GM21381 (cell line): ENCODE measurements around the gene TMOD3.
"Not testable (repeated sequence)": the region's sequence is repeated elsewhere in the genome, so short reads cannot be mapped to it uniquely, and the experiment has no call there.

Experiments
- ATAC-seq: cut with Tn5 transposase; IDR thresholded peaks from one replicate; pipeline ENCODE4 v1.9.1; 2021; ENCODE audit warnings: mild to moderate bottlenecking, moderate library complexity; ENCODE audit not compliant: unreplicated experiment

Gene TMOD3

GRCh38 chr15:51829376-51830275 lies at the start of gene TMOD3:
TMOD3 (plus strand) TSS chr15:51829653; CDS start chr15:51862885, 33,232 bp downstream.
- ATAC-seq, result peak; percentile 92

- no peak for ATAC-seq
These were observed 48.8 kb upstream of the TMOD3 start for GRCh38 chr15:51780636-51781035.

GRCh38 chr15:51781506-51781905 lies 47.9 kb upstream of the TMOD3 start:
- no peak for ATAC-seq

- no peak for ATAC-seq
These were observed 47.0 kb upstream of the TMOD3 start for GRCh38 chr15:51782357-51782896.

- ATAC-seq, result no peak
These were observed 45.5 kb upstream of the TMOD3 start for GRCh38 chr15:51783967-51784366.

DNA sequence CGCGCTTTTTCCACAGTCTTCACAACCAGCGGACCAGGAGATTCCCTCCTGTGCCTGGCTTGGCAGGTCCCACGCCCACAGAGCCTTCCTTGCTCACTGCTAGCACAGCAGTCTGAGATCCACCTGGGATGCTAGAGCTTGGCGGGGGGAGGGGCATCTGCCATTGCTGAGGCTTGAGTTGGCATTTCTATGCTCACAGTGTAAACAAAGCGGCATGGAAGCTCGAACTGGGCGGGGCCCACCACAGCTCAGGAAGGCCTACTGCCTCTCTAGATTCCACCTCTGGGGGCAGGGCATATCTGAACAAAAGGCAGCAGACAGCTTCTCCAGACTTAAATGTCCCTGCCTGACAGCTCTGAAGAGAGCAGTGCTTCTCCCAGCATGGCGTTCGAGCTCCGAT lies 42.3 kb upstream of the TMOD3 start:
- not testable (repeated sequence) for ATAC-seq

GRCh38 chr15:51792474-51792873 lies 37.0 kb upstream of the TMOD3 start:
- not testable (repeated sequence) for ATAC-seq

DNA sequence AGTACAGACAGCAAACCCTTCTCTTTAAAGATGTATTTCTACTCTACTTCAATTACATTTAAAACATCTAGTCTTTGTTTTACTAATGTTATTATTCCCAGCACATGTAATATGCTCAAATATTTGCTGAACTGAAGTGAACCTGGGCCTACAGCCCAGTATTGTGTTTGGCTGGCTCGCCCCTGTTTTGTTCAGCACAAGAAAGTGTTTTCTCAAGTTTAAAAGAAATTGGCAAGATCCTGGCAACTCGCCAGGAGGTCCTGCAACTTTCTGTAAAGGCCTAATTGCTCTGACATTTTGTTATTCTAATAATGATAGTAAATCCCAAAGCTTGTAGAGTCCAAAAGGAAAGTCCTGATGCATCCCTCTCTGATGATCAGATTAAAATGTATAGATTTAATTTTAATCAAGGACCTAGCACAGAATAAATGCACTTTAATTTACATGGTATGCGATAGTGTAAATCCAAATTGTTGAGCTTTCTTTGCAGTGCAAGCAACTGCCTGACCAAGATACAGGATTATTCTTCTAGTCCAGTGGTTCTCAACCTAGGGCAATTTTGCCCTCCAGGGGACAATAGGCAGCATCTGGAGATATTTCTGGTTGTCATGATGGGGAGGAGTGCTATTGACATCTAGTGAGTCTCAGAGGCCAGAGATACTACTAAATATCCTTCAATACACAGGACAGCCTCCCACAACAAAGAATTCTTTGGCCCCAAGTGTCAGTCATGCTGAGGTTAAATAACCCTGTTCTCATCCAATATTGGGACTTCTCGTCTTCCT lies 35.7 kb upstream of the TMOD3 start:
- ATAC-seq, result no peak

DNA sequence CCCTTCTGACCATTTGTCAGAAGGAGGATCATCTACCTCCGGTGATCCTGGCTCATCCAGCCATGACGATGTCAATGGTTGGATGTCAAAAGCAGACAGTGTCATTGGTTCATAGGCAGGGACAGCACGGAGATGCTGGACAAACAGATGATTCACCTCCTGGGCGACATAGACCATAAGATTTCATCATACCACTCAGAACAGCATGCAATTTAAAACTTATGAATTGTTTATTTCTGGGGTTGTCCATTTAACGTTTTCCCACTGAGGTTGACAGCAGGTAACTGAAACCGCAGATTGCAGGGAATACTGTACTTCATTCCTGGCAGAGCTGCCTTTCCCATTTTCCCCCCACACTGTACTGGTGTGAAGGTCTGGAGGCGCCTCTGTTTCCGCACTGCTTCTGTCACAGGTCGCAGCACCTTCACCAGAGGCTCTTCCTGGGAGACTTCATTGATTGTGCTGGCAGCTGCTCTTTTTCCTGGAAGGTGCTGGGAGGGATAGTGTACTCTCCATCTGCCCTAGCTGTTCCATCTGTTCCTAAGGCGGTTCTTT lies 32.5 kb upstream of the TMOD3 start:
- no peak for ATAC-seq

GRCh38 chr15:51798281-51798680 lies 31.2 kb upstream of the TMOD3 start:
- no peak for ATAC-seq

DNA sequence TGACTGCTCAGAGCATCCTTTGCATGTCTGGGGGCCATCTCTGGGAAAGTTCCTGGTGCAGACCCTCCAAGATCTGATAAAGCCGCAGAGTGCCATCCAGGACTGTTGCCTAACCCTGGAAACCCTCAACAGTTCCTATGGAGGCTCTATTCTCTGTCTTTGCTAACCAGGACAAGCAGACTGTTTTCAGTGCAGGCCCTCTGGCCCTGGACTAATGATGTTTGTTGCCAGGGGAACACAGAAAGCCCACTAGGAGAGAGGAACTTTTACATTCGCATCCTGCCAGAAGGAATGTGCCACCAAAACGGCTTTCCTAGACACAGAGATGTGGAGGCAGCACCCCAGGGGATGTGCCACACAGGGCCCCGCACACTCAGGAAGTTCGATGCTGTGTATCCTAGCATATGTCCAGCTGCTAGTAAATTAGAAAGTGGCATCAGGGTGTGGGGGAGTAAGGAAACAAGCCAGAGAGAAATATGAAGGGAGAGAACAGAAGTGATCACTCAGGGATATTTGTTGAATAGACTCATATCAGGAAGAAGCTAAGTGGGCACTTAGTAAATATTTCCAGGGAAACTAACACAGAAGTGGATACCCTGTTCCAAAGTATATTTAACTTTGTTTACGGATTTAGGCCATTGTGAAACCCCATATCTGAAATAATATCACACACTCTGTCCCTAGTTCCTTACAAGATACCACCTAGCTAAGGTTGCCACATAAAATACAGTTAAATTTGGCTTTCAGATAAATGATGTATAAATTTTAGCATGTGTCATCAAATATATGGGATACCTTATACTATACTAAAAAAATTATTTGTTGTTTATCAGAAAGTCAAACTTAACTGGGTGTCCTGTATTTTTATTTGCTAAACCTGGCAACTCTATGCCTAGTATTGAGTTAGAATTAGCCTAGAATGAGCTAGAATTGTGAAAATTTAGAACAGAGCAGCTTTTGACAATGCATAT lies 29.9 kb upstream of the TMOD3 start:
- no peak for ATAC-seq

DNA sequence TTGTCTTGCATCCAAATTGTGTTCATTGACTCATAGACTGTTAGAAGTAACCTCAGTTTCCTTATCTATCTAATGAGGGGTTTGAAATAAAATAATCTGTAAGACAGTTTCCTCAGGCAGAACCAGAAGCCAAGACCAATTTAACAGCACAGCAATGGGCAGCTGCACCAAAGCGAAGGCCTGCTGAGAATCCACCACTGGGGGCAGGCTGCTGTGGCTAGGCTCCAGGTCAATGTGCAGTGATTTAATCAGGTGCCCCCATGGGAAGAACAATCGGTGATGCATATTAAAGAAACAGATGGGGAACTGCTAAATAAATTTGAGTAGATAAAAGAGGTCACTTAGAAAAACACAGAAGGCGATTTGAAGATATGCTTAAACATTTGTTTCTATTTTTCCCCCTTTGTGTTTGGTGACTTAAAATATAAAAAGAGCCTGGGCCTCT lies 28.0 kb upstream of the TMOD3 start:
- no peak for ATAC-seq

DNA sequence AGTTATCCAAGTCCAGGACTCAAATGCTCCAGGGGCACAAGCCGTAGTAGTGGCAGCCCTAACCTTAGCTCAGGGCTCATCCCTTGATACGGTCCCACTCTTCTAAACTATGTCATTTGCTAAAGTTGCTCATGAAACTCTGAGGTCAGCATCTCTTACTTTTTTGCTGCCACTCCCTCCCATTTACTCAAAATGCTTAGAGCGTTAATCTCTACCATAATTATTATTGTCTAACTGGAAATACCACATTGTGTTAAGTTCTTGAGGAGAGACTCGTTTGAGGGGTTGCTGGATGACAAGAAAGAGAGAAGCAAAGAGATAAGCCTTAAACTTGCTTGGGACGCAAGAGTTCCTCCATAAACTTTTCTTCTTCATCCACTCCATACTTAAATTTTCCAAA lies 26.9 kb upstream of the TMOD3 start:
- ATAC-seq, result no peak

- ATAC-seq, result no peak
These were observed 25.5 kb upstream of the TMOD3 start for GRCh38 chr15:51803965-51804364.

DNA sequence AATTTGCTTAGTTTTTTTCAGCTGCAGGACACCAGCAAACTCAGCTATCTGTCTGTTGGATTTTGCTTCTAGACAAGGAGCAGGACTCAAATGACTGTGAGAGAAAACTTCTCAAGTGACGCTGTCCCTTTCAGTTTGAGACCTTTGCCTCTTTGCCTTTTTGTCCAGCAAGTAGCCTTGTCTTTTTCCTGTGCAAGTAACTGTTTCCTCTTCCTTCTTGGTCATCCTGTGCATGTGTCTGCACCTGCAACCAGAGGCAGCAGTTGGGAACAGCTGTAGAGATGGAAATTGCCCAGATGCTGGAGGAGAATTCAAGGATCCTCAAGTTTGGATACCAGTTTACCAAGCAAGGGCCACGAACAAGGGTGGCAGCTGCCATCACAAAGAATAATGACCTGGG lies 23.3 kb upstream of the TMOD3 start:
- ATAC-seq, result no peak

DNA sequence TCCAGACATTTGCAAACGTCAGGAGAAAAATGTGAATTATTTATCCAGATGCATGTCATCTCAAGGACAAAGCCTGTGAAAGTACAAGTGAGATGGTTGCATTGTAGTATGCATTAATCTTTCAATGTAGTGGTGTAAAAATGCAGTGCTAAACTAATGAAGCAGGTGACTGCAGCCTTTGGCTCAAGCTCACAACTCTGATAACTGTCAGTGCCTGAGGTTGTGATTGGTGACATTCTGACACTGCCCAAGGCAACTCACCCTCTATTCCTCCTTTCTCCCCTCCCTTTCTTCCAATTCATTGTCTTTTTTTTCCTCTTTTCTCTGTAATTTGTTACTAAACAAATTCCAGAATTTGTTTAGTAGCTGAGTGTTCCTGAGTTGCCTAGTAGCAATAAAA lies 20.0 kb upstream of the TMOD3 start:
- no peak for ATAC-seq

- no peak for ATAC-seq
These were observed 16.9 kb upstream of the TMOD3 start for GRCh38 chr15:51812598-51812997.

- ATAC-seq, result no peak
These were observed 14.8 kb upstream of the TMOD3 start for GRCh38 chr15:51814606-51815005.

DNA sequence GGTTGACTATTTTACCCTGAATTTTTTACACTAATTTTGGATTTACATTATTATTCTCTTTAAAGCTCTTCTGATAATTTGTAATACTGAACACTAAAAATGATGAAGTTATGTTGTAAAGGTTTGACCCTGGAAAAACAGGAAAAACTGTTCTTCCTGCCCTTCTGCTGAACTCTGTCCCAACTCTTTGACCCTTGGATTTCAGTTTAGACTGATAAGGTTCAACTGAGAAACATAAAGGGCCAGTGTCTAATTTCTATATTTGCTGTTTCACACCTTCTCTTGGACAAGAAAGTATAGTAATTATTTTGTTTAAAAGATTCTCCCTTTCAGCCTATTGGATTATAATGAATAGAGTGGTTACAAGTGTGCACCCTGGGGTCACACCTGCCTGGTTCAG lies 12.8 kb upstream of the TMOD3 start:
- ATAC-seq, result no peak

- ATAC-seq, result no peak
These were observed 11.3 kb upstream of the TMOD3 start for GRCh38 chr15:51818150-51818549.
